ENCODE results near the gene UGT8.
"Not testable (repeated sequence)": the region's sequence is repeated elsewhere in the genome, so short reads cannot be mapped to it uniquely, and the experiment has no call there.

Gene UGT8

DNA sequence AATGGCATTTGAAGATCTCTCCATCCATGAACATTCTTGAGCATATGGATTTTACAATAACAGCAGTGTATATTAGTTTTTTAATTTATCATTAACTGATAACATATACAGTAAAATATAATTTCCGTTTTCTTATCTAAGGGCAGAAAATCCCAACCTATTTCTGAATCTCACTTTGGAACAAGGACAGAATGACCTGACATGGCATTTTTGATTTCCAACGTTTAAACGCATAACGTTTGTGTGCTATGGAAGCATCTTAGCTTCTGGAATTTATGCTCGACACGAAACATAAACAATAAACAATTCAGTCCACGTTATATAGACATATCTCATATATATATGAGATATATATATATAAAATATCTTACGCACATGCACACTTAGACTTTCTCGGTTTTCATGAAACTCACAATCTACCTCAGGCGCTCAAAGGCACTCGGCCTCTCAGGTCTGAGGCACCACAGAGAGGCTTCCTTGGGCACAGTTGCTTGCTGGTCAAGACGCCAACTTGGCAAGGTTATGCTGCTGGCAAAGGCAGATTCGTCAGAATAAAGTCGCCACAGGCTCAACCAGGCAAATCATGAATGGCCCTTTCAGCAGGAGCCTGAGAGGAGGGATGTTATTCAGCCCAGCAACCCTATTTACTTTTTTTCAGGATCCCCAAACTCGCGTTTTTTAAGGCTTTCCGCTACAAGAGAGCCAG, 1.0 kb upstream of the UGT8 start:
- H3K4me3 Mint-ChIP-seq: no peak overlapping the region
- peaks cover 49% of the 10 kb centered on the region for H3K27me3 Mint-ChIP-seq
- no peaks in the 10 kb centered on the region for H3K36me3 Mint-ChIP-seq (ENCODE audit: low read depth)
- no peaks in the 10 kb centered on the region for H3K9me3 Mint-ChIP-seq
- peaks cover 13% of the 10 kb centered on the region for H3K4me1 Mint-ChIP-seq (ENCODE audit: low read depth)
- no peak overlapping the region for H3K27ac Mint-ChIP-seq

GRCh38 chr4:114599231-114599902, 760 bp downstream of the UGT8 start:
- Mint-ChIP-seq H3K36me3 (ENCODE audit: low read depth) (no peaks in the 10 kb centered on the region), H3K9me3 (no peaks in the 10 kb centered on the region), H3K4me1 (ENCODE audit: low read depth) (peaks cover 13% of the 10 kb centered on the region), H3K4me3 (peak overlapping the region; percentile 74), H3K27ac (no peak overlapping the region), H3K27me3 (peaks cover 49% of the 10 kb centered on the region)

DNA sequence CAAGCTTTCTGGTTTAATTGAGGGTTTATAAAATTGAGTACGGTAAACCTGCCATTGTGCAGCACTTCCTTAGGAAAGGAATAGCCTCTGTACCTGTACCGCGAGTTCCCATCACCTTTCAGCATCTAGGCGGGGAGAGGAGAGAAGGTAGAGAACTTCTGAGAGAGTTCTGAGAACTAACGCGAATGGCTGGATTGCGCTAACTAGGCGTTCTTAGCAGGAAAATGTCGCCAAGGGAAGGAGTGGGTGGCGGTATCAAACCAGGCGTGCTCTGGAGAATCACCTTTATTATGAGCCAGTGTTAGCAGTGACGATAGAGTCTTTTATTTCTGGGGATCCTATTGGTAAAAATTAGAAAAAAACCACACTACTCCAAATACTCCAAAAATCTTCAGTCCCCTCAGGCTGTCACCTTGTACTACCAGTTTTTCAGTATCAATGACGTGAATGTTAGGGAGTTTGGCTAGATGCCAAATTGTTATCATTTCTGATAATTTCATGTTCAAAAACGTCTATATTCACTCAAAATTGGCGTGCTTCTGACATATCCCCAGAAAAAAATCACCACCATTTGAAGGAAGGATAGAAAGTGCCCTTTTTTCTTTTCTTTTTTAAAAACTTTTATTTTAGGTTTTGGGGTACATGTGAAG, 1.4 kb downstream of the UGT8 start:
- peaks cover 48% of the 10 kb centered on the region for H3K27me3 Mint-ChIP-seq
- H3K36me3 Mint-ChIP-seq (ENCODE audit: low read depth): no peaks in the 10 kb centered on the region
- H3K4me1 Mint-ChIP-seq (ENCODE audit: low read depth): peaks cover 13% of the 10 kb centered on the region
- no peaks in the 10 kb centered on the region for H3K9me3 Mint-ChIP-seq
- no peak overlapping the region for H3K27ac Mint-ChIP-seq
- H3K4me3 Mint-ChIP-seq: peak overlapping the region; percentile 74

- Mint-ChIP-seq H3K4me3 (no peak overlapping the region), H3K27me3 (peaks cover 41% of the 10 kb centered on the region), H3K27ac (no peak overlapping the region), H3K4me1 (ENCODE audit: low read depth) (peaks cover 13% of the 10 kb centered on the region), H3K36me3 (ENCODE audit: low read depth) (no peaks in the 10 kb centered on the region), H3K9me3 (no peaks in the 10 kb centered on the region)
Measured at GRCh38 chr4:114600672-114601071, 2.1 kb downstream of the UGT8 start.

DNA sequence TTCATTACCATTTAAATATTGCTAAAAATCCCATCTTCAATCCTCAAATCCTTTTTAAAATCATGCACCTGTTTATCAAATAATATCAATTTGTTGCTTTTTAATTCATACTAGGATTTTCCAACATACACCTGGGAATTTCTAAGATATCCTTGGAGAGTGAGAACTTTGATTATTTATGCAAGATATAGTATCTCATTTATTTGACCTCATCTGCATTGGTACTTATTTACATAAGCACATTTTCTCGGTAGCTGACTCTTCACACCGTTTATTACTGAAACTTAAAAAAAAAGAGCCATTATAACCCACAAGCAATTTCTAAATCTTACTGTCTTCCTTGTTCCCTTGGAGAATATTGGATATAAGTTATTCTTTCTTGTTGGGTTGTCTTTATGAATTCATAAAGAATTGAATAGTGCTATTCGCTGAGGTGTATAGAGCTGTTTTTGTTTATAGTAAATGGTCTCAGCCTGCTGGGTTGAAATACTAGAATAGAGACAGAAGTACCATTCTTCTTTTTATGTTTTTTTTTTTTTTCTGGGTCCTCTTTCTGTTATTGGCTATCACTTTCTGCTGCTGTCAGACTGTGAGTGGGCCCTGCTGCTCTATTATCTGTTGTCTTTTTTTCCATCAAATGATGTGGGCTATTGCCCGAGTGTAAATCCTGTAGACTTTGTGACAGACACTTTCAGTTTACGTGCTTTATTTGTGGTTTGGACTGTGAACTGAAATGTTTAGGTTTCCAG, 2.9 kb downstream of the UGT8 start:
- no peak overlapping the region for H3K27ac Mint-ChIP-seq
- H3K36me3 Mint-ChIP-seq (ENCODE audit: low read depth): no peaks in the 10 kb centered on the region
- H3K9me3 Mint-ChIP-seq: no peaks in the 10 kb centered on the region
- H3K4me1 Mint-ChIP-seq (ENCODE audit: low read depth): peaks cover 13% of the 10 kb centered on the region
- no peak overlapping the region for H3K4me3 Mint-ChIP-seq
- H3K27me3 Mint-ChIP-seq: peaks cover 33% of the 10 kb centered on the region

DNA sequence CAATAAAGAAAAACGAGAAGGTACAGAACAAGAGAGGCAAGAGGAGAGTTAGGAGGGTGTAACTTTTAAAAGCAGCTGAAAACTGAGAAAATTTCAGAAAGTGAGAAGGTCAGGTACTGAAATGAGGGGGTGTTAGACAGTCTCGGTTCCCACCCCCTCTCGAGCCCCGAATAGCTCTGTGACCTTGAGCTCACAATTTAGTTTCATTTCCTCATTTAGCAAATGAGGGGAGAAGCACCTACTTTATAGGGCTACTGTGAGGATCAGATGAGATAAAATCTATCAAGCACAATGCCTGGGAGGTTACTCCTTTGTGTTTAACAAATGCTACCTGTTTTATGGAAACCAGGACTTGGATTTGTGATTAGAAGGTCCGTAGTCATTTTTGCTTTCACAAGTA, 4.9 kb downstream of the UGT8 start:
- Mint-ChIP-seq H3K4me3 (no peak overlapping the region), H3K36me3 (ENCODE audit: low read depth) (no peaks in the 10 kb centered on the region), H3K4me1 (ENCODE audit: low read depth) (peaks cover 9% of the 10 kb centered on the region), H3K9me3 (no peaks in the 10 kb centered on the region), H3K27me3 (peaks cover 24% of the 10 kb centered on the region), H3K27ac (no peak overlapping the region)

DNA sequence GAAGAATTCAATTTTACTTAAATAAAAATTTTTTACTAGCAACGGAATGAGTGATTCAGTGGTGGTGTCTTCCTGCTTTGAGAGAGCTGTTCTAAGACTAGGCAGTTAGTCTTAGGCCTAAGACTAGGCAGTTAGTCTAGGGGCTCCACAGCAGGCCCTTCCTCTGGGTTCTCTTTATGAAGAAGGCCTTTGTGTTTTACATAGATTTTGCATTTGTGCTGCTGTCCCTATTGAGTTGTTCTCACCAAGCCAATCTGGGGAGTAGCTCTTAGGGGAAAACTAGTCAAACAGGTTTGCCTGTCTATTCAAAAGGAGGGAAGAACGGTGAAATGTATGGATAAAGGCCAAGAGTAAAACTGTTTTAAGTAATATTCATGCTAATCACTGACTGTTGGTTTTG, 7.6 kb downstream of the UGT8 start:
- Mint-ChIP-seq H3K4me1 (ENCODE audit: low read depth) (no peaks in the 10 kb centered on the region), H3K27me3 (no peaks in the 10 kb centered on the region), H3K36me3 (ENCODE audit: low read depth) (no peaks in the 10 kb centered on the region), H3K27ac (no peak overlapping the region), H3K9me3 (no peaks in the 10 kb centered on the region), H3K4me3 (no peak overlapping the region)

GRCh38 chr4:114607056-114607455, 8.4 kb downstream of the UGT8 start:
- Mint-ChIP-seq H3K36me3 (ENCODE audit: low read depth) (no peaks in the 10 kb centered on the region), H3K27me3 (no peaks in the 10 kb centered on the region), H3K4me3 (no peak overlapping the region), H3K4me1 (ENCODE audit: low read depth) (no peaks in the 10 kb centered on the region), H3K9me3 (no peaks in the 10 kb centered on the region), H3K27ac (no peak overlapping the region)

- no peak overlapping the region for H3K27ac Mint-ChIP-seq
- no peaks in the 10 kb centered on the region for H3K9me3 Mint-ChIP-seq
- no peaks in the 10 kb centered on the region for H3K4me1 Mint-ChIP-seq (ENCODE audit: low read depth)
- peaks cover 4% of the 10 kb centered on the region for H3K27me3 Mint-ChIP-seq
- no peak overlapping the region for H3K4me3 Mint-ChIP-seq
- no peaks in the 10 kb centered on the region for H3K36me3 Mint-ChIP-seq (ENCODE audit: low read depth)
Measured at GRCh38 chr4:114613560-114613959, 15.0 kb downstream of the UGT8 start.

- H3K4me3 Mint-ChIP-seq: no peak overlapping the region
- no peaks in the 10 kb centered on the region for H3K36me3 Mint-ChIP-seq (ENCODE audit: low read depth)
- H3K9me3 Mint-ChIP-seq: no peaks in the 10 kb centered on the region
- no peaks in the 10 kb centered on the region for H3K4me1 Mint-ChIP-seq (ENCODE audit: low read depth)
- peaks cover 4% of the 10 kb centered on the region for H3K27me3 Mint-ChIP-seq
- no peak overlapping the region for H3K27ac Mint-ChIP-seq
Measured at GRCh38 chr4:114615435-114615834, 16.8 kb downstream of the UGT8 start.

- not testable (repeated sequence) for H3K27ac Mint-ChIP-seq; H3K36me3 Mint-ChIP-seq (ENCODE audit: low read depth); H3K4me3 Mint-ChIP-seq; H3K4me1 Mint-ChIP-seq (ENCODE audit: low read depth); H3K27me3 Mint-ChIP-seq; H3K9me3 Mint-ChIP-seq
Measured at GRCh38 chr4:114616036-114616435, 17.4 kb downstream of the UGT8 start.

- no peaks in the 10 kb centered on the region for H3K9me3 Mint-ChIP-seq
- H3K4me3 Mint-ChIP-seq: no peak overlapping the region
- no peaks in the 10 kb centered on the region for H3K36me3 Mint-ChIP-seq (ENCODE audit: low read depth)
- no peak overlapping the region for H3K27ac Mint-ChIP-seq
- H3K27me3 Mint-ChIP-seq: no peaks in the 10 kb centered on the region
- H3K4me1 Mint-ChIP-seq (ENCODE audit: low read depth): no peaks in the 10 kb centered on the region
Measured at GRCh38 chr4:114626196-114626595, 27.6 kb downstream of the UGT8 start.

GRCh38 chr4:114636192-114636935, 37.8 kb downstream of the UGT8 start:
- no peaks in the 10 kb centered on the region for H3K4me1 Mint-ChIP-seq (ENCODE audit: low read depth)
- no peaks in the 10 kb centered on the region for H3K36me3 Mint-ChIP-seq (ENCODE audit: low read depth)
- peaks cover 6% of the 10 kb centered on the region for H3K27me3 Mint-ChIP-seq
- no peak overlapping the region for H3K27ac Mint-ChIP-seq
- H3K4me3 Mint-ChIP-seq: no peak overlapping the region
- no peaks in the 10 kb centered on the region for H3K9me3 Mint-ChIP-seq

DNA sequence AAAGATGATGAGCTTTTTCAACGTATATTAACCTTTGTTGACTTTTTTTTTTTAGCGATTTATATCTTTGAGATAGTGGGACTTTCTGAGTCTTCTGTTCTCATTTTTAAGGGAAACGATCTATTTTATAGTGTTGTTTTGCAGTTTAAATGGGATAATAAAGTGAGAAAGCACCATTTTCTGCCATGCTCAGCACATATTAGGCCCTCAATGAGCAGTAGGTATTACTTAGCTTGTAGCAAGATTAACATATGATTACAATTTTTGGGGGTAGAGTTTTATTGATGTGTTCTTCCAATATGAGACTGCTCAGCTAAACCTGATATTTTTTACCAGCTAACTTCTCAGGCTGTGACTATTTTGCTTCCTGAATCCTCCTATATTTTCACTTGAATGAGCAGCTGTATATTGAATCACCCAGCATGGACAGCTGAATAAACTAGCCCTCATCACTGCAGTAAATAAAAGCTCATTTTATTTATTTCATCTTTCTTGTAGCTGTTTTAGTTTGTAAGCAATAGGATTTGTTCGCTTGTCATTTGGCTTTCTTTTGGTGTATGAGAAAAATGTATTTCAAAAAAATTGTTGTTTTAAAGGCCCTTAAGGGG, 43.7 kb downstream of the UGT8 start:
- no peak overlapping the region for H3K27ac Mint-ChIP-seq
- H3K27me3 Mint-ChIP-seq: peaks cover 5% of the 10 kb centered on the region
- H3K4me1 Mint-ChIP-seq (ENCODE audit: low read depth): no peaks in the 10 kb centered on the region
- no peaks in the 10 kb centered on the region for H3K36me3 Mint-ChIP-seq (ENCODE audit: low read depth)
- no peak overlapping the region for H3K4me3 Mint-ChIP-seq
- no peaks in the 10 kb centered on the region for H3K9me3 Mint-ChIP-seq

Measured in stimulated activated naive CD8-positive, alpha-beta T cell treated with anti-CD3 and anti-CD28 coated beads, Interleukin-15, Interleukin-2, amounts not matched to agents 100 ng/mL and 50 ng/mL, for 24 hours (primary cell).